AG09309 (cell line): ENCODE results near the gene SORBS2.

Experiments used
- DNase-seq: peaks from one replicate; pipeline ENCODE4 v3.0.0-alpha.2; 2010; ENCODE audit warnings: low read depth
- H3K4me3 ChIP-seq: 2 replicates; pipeline ENCODE4 v1.5.1; 2011; ENCODE audit warnings: mild to moderate bottlenecking, low read depth, low read length, moderate library complexity; ENCODE audit not compliant: control insufficient read depth
- CTCF ChIP-seq: IDR thresholded peaks from 2 replicates; pipeline ENCODE4 v1.5.1; 2011; ENCODE audit warnings: mild to moderate bottlenecking, low read depth, low read length, inconsistent platforms; ENCODE audit not compliant: insufficient read depth, control insufficient read depth; ENCODE audit errors: missing control alignments

The SORBS2 gene

GRCh38 chr4:185805262-185805802, 6.7 kb downstream of the SORBS2 start:
- no peak for DNase-seq
- H3K4me3 ChIP-seq: no peak overlapping the region
- no peak for TF ChIP-seq CTCF

- H3K4me3 ChIP-seq: no peak overlapping the region
- TF ChIP-seq CTCF: no peak
- no peak for DNase-seq
Observed at GRCh38 chr4:185803022-185803421, 9.0 kb downstream of the SORBS2 start.

GRCh38 chr4:185801471-185801870, 10.5 kb downstream of the SORBS2 start:
- no peak for TF ChIP-seq CTCF

GRCh38 chr4:185800266-185800945, 11.6 kb downstream of the SORBS2 start:
- no peak overlapping the region for H3K4me3 ChIP-seq
- no peak for TF ChIP-seq CTCF
- no peak for DNase-seq

More at GRCh38 chr4:185801471-185801870, 10.5 kb downstream of the SORBS2 start:
- no peak for DNase-seq
- no peak overlapping the region for H3K4me3 ChIP-seq

- TF ChIP-seq CTCF: no peak
- H3K4me3 ChIP-seq: no peak overlapping the region
- no peak for DNase-seq
Observed at GRCh38 chr4:185799442-185799841, 12.6 kb downstream of the SORBS2 start.

GRCh38 chr4:185797596-185798338, 14.2 kb downstream of the SORBS2 start:
- TF ChIP-seq CTCF: no peak

More at GRCh38 chr4:185797596-185798338, 14.2 kb downstream of the SORBS2 start:
- no peak overlapping the region for H3K4me3 ChIP-seq
- no peak for DNase-seq
